ENCODE data around the gene SLC19A1.

Gene SLC19A1

DNA sequence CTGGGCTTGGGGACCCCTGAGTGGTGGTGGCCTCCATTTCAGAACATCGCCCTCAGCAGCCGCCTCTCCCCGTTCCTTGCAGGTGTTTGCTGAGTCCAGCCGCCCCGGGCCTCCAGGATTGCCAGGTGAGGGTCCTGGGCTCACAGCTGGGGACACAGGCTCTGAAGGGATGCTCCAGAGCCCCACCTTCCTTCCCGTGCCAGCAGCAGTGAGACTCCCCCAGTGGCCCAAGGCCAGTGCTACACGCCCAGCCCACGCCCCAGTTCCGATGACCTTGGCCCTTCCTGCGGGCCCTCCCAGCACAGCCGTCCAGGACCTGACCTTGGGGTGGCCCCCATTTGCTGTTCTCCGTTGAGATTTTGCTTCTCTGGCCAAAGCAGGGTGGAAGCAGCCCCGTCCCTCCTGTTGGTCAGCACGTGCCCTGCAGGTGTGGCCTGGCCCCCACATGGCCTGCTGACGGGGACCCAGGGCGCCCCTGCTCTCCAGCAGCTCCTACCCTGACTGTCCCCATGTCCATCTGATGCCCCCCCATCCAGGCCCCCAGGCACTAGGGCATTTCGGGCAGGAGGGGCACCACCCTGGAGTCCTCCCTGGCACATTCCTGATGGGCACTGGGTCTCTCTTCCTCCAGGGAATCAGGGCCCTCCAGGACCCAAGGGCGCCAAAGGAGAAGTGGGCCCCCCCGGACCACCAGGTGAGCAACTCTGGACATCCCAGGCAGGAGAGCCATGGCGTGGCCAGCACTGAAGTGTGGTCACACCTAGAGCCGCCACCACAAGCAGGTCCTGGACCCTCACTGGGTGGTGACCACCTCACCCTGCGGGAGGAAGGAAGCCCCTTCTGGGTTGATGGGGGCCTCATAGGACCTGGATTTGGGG, 45.0 kb downstream of the SLC19A1 start:
- H3K4me1 ChIP-seq (ENCODE audit: control insufficient read depth, insufficient read depth, low read depth, low read length): peaks cover 3% of the 10 kb centered on the region

DNA sequence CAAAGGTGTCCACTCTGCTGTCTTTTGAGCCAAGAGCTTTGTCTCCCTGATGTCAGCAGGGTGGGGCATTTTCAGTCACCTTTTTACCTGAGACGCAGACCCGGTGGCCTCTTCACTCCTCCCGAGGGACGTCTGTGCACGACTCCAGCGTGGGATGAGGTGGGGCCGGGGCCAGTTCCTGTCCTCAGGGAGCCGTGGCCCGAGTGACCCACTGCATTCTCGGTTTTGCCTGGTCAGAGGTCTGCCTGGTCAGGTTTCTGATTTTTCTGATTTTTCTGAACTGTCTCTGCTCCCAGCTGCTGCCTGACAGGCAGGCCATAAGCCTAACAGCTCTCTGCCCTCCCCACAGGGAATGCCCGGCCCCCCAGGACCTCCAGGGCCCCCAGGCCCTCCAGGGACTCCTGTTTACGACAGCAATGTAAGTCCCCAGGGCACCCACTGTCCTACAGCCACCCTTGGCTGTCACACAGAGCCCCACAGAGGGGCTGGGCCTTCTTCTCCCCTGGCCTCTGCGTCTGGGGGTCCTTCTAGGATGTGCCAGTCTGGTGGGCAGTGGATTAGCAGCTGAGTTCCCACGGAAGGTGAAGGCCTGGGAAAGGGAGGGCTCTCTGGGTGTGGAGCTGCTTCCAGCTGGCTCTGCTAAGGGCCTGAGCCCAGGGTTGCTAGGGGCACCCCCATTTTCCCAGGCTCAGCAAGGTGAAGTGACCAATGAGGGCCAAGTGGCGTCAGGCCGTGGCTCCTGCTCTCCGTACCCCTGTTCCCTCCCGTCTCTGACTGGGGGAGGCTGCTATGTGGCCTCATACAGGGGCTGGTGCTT, 45.9 kb downstream of the SLC19A1 start:
- Histone ChIP-seq H3K79me1 (replicated peaks; ENCODE audit: low read length, poor library complexity, severe bottlenecking) (peaks cover 32% of the 10 kb centered on the region), H3K4me1 (ENCODE audit: control insufficient read depth, insufficient read depth, low read depth, low read length) (peaks cover 3% of the 10 kb centered on the region), H3K4me3 (ENCODE audit: insufficient read depth in 1 of 2, low read depth in 1 of 2, low read length in 2 of 2) (no peak overlapping the region), H3K14ac (ENCODE audit: low read length in 2 of 2) (no peak overlapping the region), H3K23ac (ENCODE audit: low read length in 2 of 2) (no peak overlapping the region), H3K9me3 (ENCODE audit: control insufficient read depth, low read length) (no peaks in the 10 kb centered on the region), H2AK5ac (ENCODE audit: low read length, severe bottlenecking) (no peak overlapping the region), H2BK15ac (ENCODE audit: low read depth, poor library complexity, severe bottlenecking) (peak overlapping the region; percentile 9), H2AFZ (ENCODE audit: low read depth, low read length) (no peak overlapping the region), H3K27me3 (ENCODE audit: control insufficient read depth in 1 of 2, insufficient read depth in 1 of 2, low read length in 2 of 2) (no peaks in the 10 kb centered on the region), H4K8ac (ENCODE audit: low read length) (no peak overlapping the region), H3K9ac (ENCODE audit: low read length) (no peak overlapping the region), H2BK120ac (ENCODE audit: low read depth, low read length) (no peak overlapping the region), H3K4ac (ENCODE audit: low read depth in 1 of 2, low read length in 2 of 2) (no peak overlapping the region), H3K4me2 (ENCODE audit: low read length, poor library complexity, severe bottlenecking) (no peak overlapping the region), H3K36me3 (ENCODE audit: control insufficient read depth in 1 of 2, insufficient read depth in 2 of 2, low read depth in 1 of 2, low read length in 2 of 2) (peaks cover 41 to 92% of the 10 kb centered on the region in 2 experiments), H4K91ac (ENCODE audit: low read length) (no peak overlapping the region), H2BK5ac (ENCODE audit: low read depth, low read length, poor library complexity, severe bottlenecking) (no peak overlapping the region), H2BK12ac (ENCODE audit: low read length in 2 of 2) (no peak overlapping the region), H3K27ac (ENCODE audit: low read length, poor library complexity, severe bottlenecking) (no peak overlapping the region), H3K18ac (ENCODE audit: low read depth in 1 of 2, low read length in 2 of 2) (no peak overlapping the region)
- 96% methylated on average over 17 of the region's 18 CpGs for whole genome bisulfite sequencing
- no peak for DNase-seq

More for the DNA sequence above, 45.0 kb downstream of the SLC19A1 start:
- no peaks in the 10 kb centered on the region for H3K27me3 ChIP-seq (ENCODE audit: control insufficient read depth in 1 of 2, insufficient read depth in 1 of 2, low read length in 2 of 2)
- no peak overlapping the region for H2BK12ac ChIP-seq (ENCODE audit: low read length in 2 of 2)
- H2AFZ ChIP-seq (ENCODE audit: low read depth, low read length): no peak overlapping the region
- no peak overlapping the region for H3K9ac ChIP-seq (ENCODE audit: low read length)
- H2BK5ac ChIP-seq (ENCODE audit: low read depth, low read length, poor library complexity, severe bottlenecking): no peak overlapping the region
- no peaks in the 10 kb centered on the region for H3K9me3 ChIP-seq (ENCODE audit: control insufficient read depth, low read length)
- H3K27ac ChIP-seq (ENCODE audit: low read length, poor library complexity, severe bottlenecking): no peak overlapping the region
- no peak overlapping the region for H3K14ac ChIP-seq (ENCODE audit: low read length in 2 of 2)
- no peak overlapping the region for H3K4me2 ChIP-seq (ENCODE audit: low read length, poor library complexity, severe bottlenecking)
- H4K91ac ChIP-seq (ENCODE audit: low read length): no peak overlapping the region
- 97% methylated on average over 22 of the region's 22 CpGs for WGBS
- peaks cover 40 to 88% of the 10 kb centered on the region in 2 experiments for H3K36me3 ChIP-seq (ENCODE audit: control insufficient read depth in 1 of 2, insufficient read depth in 2 of 2, low read depth in 1 of 2, low read length in 2 of 2)
- H2BK15ac ChIP-seq (ENCODE audit: low read depth, poor library complexity, severe bottlenecking): no peak overlapping the region
- no peak overlapping the region for H2AK5ac ChIP-seq (ENCODE audit: low read length, severe bottlenecking)
- no peak overlapping the region for H3K4ac ChIP-seq (ENCODE audit: low read depth in 1 of 2, low read length in 2 of 2)
- no peak for DNase-seq
- no peak overlapping the region for H3K4me3 ChIP-seq (ENCODE audit: insufficient read depth in 1 of 2, low read depth in 1 of 2, low read length in 2 of 2)
- H3K18ac ChIP-seq (ENCODE audit: low read depth in 1 of 2, low read length in 2 of 2): no peak overlapping the region
- no peak overlapping the region for H2BK120ac ChIP-seq (ENCODE audit: low read depth, low read length)
- no peak overlapping the region for H4K8ac ChIP-seq (ENCODE audit: low read length)
- no peak overlapping the region for H3K23ac ChIP-seq (ENCODE audit: low read length in 2 of 2)
- H3K79me1 ChIP-seq (replicated peaks; ENCODE audit: low read length, poor library complexity, severe bottlenecking): peaks cover 26% of the 10 kb centered on the region

DNA sequence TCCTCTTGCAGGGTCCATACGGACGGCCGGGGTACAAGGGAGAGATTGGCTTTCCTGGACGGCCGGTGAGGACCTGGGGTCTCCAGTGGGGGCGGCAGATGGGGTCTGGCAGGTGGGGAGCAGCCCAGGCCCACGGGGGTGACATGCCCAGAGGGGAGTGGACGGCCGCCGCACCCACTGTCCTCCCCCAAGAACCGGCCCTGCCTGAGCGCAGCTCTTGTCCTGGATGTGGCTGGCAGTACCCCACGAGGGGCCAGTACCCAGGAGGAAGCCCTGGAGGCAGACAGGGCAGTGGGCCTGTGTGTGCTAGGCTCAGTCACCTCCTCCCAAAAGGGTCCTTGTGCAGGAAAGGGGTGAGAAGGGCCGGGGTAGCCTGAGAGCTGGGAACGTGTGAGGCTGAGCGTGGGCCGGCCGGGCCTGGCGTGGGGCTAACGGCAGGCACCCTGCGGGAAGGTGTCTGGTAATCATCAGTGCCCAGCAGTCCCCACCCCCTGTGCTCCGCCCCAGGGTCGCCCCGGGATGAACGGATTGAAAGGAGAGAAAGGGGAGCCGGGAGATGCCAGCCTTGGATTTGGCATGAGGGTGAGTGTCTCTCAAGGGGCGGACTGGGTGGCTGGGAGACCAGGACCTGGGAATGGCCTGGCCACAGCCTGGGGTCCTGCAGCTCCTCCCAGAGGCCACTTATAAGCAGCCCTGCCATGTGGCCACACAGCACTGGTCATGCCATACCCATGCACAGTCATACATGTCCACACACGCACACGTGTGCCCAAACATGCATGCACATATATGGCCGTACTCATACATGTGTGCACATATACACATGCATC, 47.2 kb downstream of the SLC19A1 start:
- H2AK5ac ChIP-seq (ENCODE audit: low read length, severe bottlenecking): no peak overlapping the region
- H3K18ac ChIP-seq (ENCODE audit: low read depth in 1 of 2, low read length in 2 of 2): no peak overlapping the region
- H2BK15ac ChIP-seq (ENCODE audit: low read depth, poor library complexity, severe bottlenecking): no peak overlapping the region
- H3K27me3 ChIP-seq (ENCODE audit: control insufficient read depth in 1 of 2, insufficient read depth in 1 of 2, low read length in 2 of 2): no peaks in the 10 kb centered on the region
- no peak for DNase-seq
- no peak overlapping the region for H3K4me2 ChIP-seq (ENCODE audit: low read length, poor library complexity, severe bottlenecking)
- H3K4ac ChIP-seq (ENCODE audit: low read depth in 1 of 2, low read length in 2 of 2): no peak overlapping the region
- H2BK12ac ChIP-seq (ENCODE audit: low read length in 2 of 2): no peak overlapping the region
- peaks cover 41 to 99% of the 10 kb centered on the region in 2 experiments for H3K36me3 ChIP-seq (ENCODE audit: control insufficient read depth in 1 of 2, insufficient read depth in 2 of 2, low read depth in 1 of 2, low read length in 2 of 2)
- 95% methylated on average over 29 of the region's 30 CpGs for WGBS
- H3K4me1 ChIP-seq (ENCODE audit: control insufficient read depth, insufficient read depth, low read depth, low read length): peaks cover 4% of the 10 kb centered on the region
- H3K27ac ChIP-seq (ENCODE audit: low read length, poor library complexity, severe bottlenecking): no peak overlapping the region
- H2BK120ac ChIP-seq (ENCODE audit: low read depth, low read length): no peak overlapping the region
- H2BK5ac ChIP-seq (ENCODE audit: low read depth, low read length, poor library complexity, severe bottlenecking): no peak overlapping the region
- no peak overlapping the region for H4K91ac ChIP-seq (ENCODE audit: low read length)
- H2AFZ ChIP-seq (ENCODE audit: low read depth, low read length): no peak overlapping the region
- H3K14ac ChIP-seq (ENCODE audit: low read length in 2 of 2): no peak overlapping the region
- no peak overlapping the region for H4K8ac ChIP-seq (ENCODE audit: low read length)
- no peak overlapping the region for H3K9ac ChIP-seq (ENCODE audit: low read length)
- peaks cover 38% of the 10 kb centered on the region for H3K79me1 ChIP-seq (replicated peaks; ENCODE audit: low read length, poor library complexity, severe bottlenecking)
- no peak overlapping the region for H3K4me3 ChIP-seq (ENCODE audit: insufficient read depth in 1 of 2, low read depth in 1 of 2, low read length in 2 of 2)
- no peaks in the 10 kb centered on the region for H3K9me3 ChIP-seq (ENCODE audit: control insufficient read depth, low read length)
- H3K23ac ChIP-seq (ENCODE audit: low read length in 2 of 2): no peak overlapping the region

Measured in mesenchymal stem cell (in vitro differentiated cells and primary cell).